RWPE2 (cell line): Measurements from ENCODE around the gene DPAGT1.

Experiments
- ATAC-seq: fragments of 200-7000 bp; cut with Tn5 transposase; 3 replicates; pipeline ENCODE4 v1.9.1; 2021; ENCODE audit warnings: low read depth
- DNase-seq: peaks from one replicate; pipeline ENCODE4 v3.0.0-alpha.2; 2020; ENCODE audit warnings: low spot score
- H3K27ac ChIP-seq: fragments of 450-650 bp; 2 replicates; pipeline ENCODE4 v1.5.1; 2017; ENCODE audit warnings: mild to moderate bottlenecking; ENCODE audit not compliant: poor library complexity, severe bottlenecking
- H3K27me3 ChIP-seq: fragments of 250-450 bp; sonication (Bioruptor Pico); 2 replicates; pipeline ENCODE4 v1.5.1; 2021; ENCODE audit warnings: mild to moderate bottlenecking, moderate library complexity; ENCODE audit not compliant: insufficient read depth, poor library complexity, severe bottlenecking
- H3K36me3 ChIP-seq: fragments of 250-450 bp; sonication (Bioruptor Pico); 2 replicates; pipeline ENCODE4 v1.5.1; 2020; ENCODE audit warnings: low read depth, mild to moderate bottlenecking, moderate library complexity
- H3K4me1 ChIP-seq: fragments of 250-450 bp; sonication (Bioruptor Pico); 2 replicates; pipeline ENCODE4 v1.5.1; 2021; ENCODE audit warnings: mild to moderate bottlenecking, moderate library complexity; ENCODE audit not compliant: insufficient read depth, poor library complexity, severe bottlenecking
- H3K4me3 ChIP-seq: fragments of 250-450 bp; sonication (Bioruptor Pico); 2 replicates; pipeline ENCODE4 v1.5.1; 2021; ENCODE audit warnings: mild to moderate bottlenecking, moderate library complexity; ENCODE audit not compliant: severe bottlenecking
- H3K9me3 ChIP-seq: fragments of 250-450 bp; sonication (Bioruptor Pico); 2 replicates; pipeline ENCODE4 v1.5.1; 2021; ENCODE audit warnings: mild to moderate bottlenecking, moderate library complexity; ENCODE audit not compliant: severe bottlenecking
- TF ChIP-seq, protein P1 (sequence below): fragments of 450-650 bp; IDR thresholded peaks from one replicate; pipeline ENCODE4 v1.5.1; 2017; ENCODE audit warnings: mild to moderate bottlenecking, moderate library complexity; ENCODE audit not compliant: poor library complexity, severe bottlenecking

DPAGT1 gene

DNA sequence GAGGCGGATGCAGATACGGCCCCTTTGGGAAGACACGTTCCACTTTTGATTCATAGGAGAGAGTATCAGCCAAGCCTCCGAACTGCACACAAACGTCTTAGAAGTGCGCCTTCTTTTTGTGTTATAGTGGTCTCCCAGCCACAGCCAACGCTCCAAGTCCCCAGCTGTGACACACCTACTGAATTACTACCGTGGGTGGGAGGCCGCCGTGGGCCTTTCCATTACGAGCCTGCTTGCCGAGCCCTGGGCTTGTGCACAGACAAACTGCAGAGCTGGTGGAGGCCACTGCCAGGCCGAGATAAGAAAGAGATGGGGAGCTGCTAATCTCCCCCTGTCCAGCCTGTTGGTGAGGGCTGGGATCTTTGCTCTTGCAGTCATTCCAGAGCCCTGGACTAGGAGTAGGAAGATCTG, 16.2 kb downstream of the DPAGT1 start:
- no peak for DNase-seq
- H3K27ac ChIP-seq: peak overlapping the region; percentile 53
- no peaks in the 10 kb centered on the region for H3K27me3 ChIP-seq
- peak; percentile 28 for ATAC-seq
- no peaks in the 10 kb centered on the region for H3K9me3 ChIP-seq
- peaks cover 12% of the 10 kb centered on the region for H3K4me1 ChIP-seq
- H3K36me3 ChIP-seq: peaks cover 21% of the 10 kb centered on the region
- TF ChIP-seq, protein P1, sequence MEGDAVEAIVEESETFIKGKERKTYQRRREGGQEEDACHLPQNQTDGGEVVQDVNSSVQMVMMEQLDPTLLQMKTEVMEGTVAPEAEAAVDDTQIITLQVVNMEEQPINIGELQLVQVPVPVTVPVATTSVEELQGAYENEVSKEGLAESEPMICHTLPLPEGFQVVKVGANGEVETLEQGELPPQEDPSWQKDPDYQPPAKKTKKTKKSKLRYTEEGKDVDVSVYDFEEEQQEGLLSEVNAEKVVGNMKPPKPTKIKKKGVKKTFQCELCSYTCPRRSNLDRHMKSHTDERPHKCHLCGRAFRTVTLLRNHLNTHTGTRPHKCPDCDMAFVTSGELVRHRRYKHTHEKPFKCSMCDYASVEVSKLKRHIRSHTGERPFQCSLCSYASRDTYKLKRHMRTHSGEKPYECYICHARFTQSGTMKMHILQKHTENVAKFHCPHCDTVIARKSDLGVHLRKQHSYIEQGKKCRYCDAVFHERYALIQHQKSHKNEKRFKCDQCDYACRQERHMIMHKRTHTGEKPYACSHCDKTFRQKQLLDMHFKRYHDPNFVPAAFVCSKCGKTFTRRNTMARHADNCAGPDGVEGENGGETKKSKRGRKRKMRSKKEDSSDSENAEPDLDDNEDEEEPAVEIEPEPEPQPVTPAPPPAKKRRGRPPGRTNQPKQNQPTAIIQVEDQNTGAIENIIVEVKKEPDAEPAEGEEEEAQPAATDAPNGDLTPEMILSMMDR: no peak
- H3K4me3 ChIP-seq: peak overlapping the region; percentile 91

DNA sequence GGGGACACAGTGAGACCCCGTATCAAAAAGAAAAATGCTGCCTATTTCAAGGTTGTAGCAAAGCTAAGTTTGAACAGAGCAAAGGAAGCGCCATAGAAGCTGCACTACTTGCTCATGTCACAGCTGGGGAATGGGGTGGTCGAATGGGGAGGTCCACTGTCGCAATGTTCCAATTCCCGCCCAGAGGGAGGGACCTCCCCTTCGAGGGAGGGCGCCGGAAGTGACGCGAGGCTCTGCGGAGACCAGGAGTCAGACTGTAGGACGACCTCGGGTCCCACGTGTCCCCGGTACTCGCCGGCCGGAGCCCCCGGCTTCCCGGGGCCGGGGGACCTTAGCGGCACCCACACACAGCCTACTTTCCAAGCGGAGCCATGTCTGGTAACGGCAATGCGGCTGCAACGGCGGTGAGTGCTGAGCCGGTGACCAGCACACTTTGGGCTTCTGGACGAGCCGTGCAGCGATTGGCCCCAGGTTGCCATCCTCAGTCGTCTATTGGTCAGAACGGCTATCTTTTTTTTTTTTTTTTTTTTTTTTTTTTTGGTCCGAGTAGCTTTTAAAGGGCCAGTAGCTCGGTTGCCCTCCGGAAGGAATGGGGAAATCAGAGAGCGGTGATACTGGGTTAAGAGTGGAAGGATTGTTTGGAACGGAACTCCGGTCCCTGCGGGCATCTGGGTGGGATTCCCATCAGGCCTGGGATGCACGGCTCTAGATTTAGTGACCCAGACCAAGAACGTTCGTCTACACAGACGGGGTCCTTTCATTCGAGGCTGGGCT, 16.8 kb downstream of the DPAGT1 start, which contains the start of gene HMBS:
TSS of gene HMBS (plus strand) at position 219 of the 774 bp plus-strand sequence. CDS start at position 372, 153 bp downstream.
- Histone ChIP-seq H3K36me3 (peaks cover 24% of the 10 kb centered on the region), H3K9me3 (no peaks in the 10 kb centered on the region), H3K27ac (peak within 1 kb of the TSS; percentile 53), H3K4me1 (peaks cover 12% of the 10 kb centered on the region), H3K4me3 (peak within 1 kb of the TSS; percentile 91), H3K27me3 (no peaks in the 10 kb centered on the region)
- ATAC-seq (peak; percentile 86), DNase-seq (peak; percentile 86)
- TF ChIP-seq, protein P1: no peak

DNA sequence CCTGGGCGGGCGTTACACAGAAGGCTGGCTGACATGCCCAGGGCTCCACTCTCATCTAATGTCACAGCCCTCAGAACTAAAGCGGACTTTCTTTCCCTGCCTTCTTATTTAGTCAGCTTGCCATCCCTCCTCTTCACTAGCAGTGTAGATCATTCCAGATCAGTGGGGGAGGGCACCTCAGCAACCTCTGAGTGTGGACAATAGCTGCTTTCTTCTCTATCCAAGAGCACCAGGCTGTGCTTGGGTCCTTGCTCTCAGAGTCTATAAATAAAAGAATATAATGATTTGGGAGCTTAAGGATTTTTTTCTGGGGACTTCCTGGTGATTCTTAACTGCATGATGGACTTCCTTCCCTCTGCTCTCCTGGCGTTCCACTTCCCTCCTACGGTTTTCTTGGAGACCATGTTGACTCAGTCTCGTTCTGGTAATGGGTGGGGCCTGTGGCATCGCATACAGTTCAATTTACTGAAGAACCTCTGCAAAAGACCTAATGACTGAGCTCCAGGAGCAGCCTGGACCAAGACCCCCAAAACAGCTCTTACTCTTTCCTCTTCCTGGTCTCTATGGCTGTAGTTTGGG, 19.9 kb downstream of the DPAGT1 start:
- Histone ChIP-seq H3K9me3 (no peaks in the 10 kb centered on the region), H3K4me3 (no peak overlapping the region), H3K36me3 (peaks cover 50% of the 10 kb centered on the region), H3K27me3 (no peaks in the 10 kb centered on the region), H3K4me1 (peaks cover 5% of the 10 kb centered on the region), H3K27ac (no peak overlapping the region)
- TF ChIP-seq, protein P1: no peak
- no peak for ATAC-seq
- no peak for DNase-seq

DNA sequence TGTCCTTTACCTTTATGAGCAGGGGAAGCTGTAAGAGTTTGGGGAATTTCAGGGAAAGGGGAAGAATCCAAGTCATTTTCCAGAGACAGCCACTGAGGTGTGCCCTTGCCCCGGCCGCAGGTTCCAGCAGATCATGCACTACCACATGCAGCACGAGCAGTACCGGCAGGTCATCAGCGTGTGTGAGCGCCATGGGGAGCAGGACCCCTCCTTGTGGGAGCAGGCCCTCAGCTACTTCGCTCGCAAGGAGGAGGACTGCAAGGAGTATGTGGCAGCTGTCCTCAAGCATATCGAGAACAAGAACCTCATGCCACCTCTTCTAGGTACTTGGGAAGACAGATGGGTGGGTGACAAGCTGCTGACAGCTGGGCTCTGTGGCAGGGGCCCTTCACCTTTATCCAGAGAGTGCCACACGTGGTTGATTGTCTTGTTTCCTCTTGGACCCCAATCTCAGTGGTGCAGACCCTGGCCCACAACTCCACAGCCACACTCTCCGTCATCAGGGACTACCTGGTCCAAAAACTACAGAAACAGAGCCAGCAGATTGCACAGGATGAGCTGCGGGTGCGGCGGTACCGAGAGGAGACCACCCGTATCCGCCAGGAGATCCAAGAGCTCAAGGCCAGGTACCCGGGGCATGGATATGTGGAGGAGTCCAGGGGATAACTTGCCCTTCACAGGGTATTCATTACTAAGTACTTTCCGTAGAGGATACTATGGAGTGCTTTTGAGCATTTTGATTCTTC, 22.8 kb downstream of the DPAGT1 start:
- no peak for DNase-seq
- Histone ChIP-seq H3K4me1 (no peaks in the 10 kb centered on the region), H3K9me3 (no peaks in the 10 kb centered on the region), H3K27me3 (no peaks in the 10 kb centered on the region), H3K27ac (no peak overlapping the region), H3K4me3 (no peak overlapping the region), H3K36me3 (peaks cover 77% of the 10 kb centered on the region)
- TF ChIP-seq, protein P1: no peak
- no peak for ATAC-seq
